ENCODE measurements around the gene INPP5D.

Gene INPP5D

DNA sequence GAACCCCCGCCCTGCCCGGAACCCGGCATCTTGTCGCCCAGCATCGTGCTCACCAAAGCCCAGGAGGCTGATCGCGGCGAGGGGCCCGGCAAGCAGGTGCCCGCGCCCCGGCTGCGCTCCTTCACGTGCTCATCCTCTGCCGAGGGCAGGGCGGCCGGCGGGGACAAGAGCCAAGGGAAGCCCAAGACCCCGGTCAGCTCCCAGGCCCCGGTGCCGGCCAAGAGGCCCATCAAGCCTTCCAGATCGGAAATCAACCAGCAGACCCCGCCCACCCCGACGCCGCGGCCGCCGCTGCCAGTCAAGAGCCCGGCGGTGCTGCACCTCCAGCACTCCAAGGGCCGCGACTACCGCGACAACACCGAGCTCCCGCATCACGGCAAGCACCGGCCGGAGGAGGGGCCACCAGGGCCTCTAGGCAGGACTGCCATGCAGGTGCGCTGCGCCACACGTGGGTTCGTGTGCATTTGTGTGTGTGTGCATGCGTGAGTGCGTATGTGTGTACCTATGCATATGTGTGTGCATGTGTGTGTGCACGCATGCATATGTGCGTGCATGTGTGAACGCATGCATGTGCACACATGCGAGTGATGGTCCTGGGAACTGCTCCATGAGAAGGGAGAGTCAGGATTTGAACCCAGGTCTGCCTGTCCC, 144.3 kb downstream of the INPP5D start:
- DNase-seq (ENCODE audit: low read depth in 2 of 3, low spot score in 2 of 3): no peak

DNA sequence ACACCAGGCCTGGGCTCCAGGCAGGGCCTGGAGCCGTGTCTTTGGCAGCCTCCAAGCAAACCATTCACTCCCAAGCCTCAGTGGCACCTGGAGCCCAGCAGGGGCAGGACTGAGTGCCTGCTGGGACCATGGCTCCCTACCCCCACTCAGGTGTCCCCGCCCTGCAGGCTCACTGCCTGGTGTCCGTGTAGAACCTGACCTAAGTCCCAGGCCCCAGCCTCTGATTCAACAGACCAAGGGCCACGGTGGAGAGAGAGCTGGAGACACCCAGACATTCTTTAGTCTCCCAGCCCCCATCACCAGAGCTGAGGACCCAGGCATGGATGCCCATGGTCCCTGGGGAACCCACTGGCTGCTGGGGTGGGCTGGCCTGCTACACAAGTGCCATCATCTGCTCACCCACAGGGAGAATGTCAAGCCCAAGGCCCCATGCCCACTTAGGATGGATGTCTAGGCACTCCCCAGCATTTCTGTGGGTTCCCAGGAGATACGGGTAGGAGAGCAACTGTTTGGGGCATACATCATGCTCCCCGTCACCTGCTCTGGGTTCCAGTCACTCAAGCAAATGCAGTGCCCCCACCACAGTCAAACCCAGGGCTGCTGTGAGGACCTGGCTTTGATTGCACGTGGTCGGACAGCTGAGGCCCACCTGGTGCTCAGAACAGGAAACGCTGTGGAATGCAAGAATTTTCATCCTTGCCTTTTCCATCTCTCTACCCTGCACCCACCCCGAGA, 148.4 kb downstream of the INPP5D start:
- no peak for DNase-seq (ENCODE audit: low read depth in 2 of 3, low spot score in 2 of 3)

DNA sequence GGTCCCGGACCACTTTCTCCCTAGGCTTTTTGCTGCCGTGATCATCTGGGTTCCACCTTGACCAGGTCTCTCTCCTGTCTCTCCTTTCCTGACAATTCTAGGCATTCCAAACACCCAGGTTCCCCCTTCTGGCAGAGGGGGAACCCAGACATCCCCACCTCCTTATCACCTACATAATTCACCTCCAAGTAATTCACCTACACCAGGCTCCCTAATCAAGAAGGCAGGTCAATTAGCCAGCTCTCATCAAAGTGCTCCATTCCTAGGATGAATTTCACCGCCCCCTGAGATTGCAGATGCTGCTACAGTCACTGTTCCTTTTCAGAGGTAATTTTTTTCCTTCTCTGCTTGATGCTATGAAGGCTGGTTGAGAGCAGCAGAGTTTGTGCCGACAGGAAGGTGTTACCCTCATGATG, 149.0 kb downstream of the INPP5D start:
- no peak for DNase-seq (ENCODE audit: low read depth in 2 of 3, low spot score in 2 of 3)

DNA sequence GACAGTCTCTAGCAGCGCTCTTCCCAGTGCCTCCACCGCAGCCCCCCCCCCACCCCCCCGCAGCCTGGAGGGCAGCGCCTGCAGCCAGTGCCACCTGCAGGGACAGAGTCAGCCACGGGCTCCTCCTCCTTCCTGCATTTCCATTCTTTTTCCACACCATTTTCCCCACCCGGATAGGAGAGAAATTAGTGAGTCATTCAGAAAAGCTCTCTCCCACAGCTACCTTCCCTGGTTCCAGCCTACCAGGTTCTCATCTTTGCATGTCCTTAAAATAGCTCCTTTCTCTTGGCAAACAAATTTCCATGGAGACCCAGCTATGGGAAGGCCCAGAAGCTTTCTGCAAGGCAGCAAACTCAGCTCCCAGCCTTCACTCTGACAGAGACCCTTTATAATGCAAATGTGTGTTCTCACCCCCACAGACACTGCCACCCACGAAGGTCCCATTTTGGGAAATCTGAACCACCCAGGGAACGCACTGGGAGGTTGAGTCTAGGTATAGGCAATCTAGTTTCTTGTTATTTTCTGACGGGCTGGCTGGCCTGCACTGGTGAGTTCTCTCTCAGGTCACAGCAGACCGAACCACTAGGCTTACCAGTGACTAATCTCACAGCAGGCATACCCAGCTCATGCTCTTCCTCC, 149.5 kb downstream of the INPP5D start:
- DNase-seq (ENCODE audit: low read depth in 2 of 3, low spot score in 2 of 3): no peak

DNA sequence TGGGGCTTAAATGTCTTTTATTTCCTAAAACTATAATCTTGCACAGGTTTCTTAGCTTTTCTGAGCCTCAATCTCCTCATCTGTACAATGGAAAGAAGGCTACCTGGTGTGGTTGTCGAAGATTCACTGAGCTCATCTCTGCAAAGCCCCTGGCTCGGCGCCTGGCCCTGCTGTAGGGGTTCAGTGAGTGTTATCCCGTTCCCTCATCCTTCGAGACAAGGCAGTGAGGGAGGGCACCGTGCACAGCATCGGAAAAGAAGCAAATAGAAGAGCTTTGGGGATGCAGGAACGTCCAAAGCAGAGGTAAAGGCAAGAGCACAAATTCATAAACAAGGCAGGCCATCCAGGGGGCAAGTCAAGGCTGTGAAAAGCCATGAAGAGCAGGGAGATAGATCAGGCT, 150.1 kb downstream of the INPP5D start:
- no peak for DNase-seq (ENCODE audit: low read depth in 2 of 3, low spot score in 2 of 3)

DNA sequence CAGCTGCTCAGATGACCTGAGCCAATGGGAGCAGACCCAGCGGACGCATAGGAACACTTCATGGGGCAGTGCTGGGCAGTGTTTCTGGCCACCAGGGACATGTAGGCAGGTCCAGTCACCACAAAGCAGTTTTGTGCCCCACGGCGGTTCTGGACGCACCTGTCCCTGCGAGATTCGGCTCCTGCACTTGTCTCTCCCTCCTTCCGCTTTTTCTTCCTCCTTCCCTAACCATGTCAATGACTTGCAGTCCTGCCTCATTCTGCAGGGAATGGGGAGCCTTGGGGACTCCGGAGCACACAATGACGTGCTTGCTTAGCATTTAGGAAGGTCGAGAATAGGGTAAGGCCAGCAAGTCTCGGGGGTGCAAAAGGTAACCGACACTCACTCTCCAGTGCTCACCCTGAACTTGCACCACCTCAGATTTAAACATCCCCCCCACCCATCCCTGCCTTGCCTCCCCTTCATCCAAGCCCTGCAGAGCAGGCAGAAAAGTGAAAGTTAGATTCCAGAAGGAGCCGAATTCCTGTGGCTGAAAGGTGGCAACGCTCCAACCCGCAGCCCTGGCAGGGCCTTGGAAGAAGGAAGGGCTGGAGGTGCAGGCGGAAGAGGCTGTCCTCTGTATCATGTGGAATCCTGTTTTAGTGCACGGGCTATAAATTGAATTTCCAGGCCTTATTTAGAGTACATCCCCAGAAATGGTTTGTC, 150.9 kb downstream of the INPP5D start:
- no peak for DNase-seq (ENCODE audit: low read depth in 2 of 3, low spot score in 2 of 3)

DNA sequence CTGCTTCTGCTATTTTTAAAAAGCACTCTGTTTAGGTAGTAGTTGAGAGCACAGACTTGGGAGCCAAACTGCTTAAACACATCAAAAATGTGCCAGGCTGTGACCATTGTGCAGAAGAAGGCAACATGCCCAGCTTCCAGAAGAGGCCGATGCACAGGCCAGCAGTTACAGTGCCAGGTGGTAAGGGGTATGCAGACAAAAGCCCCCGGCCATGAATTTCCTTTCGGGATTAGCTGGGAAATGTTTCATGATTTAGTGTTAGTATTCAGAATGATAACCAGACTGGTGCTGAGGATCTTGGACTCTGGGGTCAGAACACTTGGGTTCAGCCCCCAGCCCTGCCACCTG, 151.4 kb downstream of the INPP5D start:
- no peak for DNase-seq (ENCODE audit: low read depth in 2 of 3, low spot score in 2 of 3)

DNA sequence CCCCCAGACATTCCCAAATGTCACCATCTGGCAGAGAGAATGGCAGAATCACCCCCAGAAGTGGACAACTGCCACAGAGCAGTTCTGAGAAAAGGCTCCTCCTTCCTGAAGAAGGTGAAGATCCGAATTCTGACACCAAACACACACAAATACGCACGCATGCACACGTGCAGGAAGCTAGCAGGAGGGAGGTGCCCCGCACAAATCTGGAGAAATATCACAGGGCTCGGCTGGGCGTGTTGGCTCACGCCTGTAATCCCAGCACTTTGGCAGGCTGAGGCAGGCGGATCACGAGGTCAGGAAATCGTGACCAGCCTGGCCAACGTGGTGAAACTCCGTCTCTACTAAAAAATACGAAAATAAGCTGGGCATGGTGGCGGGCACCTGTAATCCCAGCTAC, 152.9 kb downstream of the INPP5D start:
- DNase-seq (ENCODE audit: low read depth in 2 of 3, low spot score in 2 of 3): no peak

DNA sequence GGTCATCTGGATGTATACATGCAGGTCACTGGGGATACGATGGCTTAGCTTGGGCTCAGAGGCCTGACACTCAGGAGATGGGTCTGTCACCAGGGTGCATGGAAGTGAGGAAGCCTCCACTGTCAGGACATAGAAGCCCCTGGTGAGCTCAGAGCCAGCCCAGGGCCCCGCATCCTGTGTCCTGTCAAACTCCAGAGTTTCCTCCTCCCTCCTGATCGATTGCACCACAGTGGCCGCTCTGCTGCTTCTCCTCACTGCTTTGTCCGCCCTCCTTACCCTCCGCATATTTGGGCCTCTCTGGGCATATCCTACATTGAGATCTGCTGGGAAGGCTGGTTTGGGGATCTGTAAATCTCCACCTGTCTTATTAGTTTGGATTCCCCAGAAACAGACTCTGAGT, 153.8 kb downstream of the INPP5D start:
- no peak for DNase-seq (ENCODE audit: low read depth in 2 of 3, low spot score in 2 of 3)

DNA sequence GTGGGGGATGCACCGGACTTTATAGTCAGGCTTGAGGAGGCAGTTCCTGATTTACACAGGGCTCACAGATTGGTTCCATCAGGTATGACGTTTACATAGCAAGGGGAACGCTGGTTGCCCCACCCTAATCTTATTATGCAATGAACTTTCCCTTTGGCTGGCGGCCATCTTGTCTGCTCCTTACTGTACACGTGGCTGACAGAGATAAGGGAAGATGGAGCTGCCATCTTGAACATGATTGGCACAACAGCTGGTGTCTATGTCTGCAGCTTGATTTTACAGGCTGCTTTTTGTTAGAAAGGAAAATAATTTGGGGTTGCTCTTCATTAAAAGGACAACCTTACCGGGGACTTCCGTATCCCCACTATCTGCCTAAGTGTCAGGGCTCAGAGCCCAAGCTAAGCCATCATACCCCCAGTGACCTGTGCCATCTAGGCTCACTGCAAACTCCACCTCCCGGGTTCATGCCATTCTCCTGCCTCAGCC, 157.8 kb downstream of the INPP5D start:
- DNase-seq (ENCODE audit: low read depth in 2 of 3, low spot score in 2 of 3): no peak

DNA sequence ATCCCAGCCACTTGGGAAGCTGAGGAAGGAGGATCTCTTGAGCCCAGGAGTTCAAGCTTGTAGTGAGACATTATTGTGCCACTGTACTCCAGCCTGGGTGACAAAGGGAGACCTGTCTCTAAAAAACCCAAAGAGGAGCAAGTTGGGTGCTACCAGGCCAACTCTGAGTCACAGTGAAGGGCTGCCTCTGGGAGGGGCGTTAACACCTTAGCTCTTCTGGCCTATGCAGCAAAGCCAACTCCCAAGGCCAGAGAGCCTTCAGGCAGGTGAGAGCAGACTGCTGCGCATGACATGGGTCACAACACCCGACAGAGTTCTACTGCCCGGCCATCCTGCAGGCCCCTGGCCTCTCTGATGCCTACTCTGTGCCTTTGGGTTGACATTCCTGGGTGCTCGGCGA, 158.7 kb downstream of the INPP5D start:
- no peak for DNase-seq (ENCODE audit: low read depth in 2 of 3, low spot score in 2 of 3)

DNA sequence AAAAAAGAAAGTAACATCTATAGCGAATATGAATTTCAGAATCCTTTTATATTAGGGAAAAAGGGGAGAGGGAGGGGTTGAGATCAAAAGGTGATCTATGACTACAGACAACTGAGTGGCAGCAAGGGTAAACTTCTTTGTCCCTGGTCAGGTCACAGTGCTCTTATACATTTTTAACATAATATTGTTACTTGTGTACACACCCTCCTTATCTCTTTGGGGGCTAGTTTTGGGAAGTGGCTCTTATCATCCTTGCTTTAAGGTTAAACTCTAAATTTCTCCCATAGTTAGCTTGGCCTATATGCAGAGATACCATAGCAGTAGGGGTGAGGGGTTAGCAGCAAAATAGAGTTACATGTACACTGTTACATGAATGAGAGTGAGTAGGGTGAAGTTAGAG, 159.7 kb downstream of the INPP5D start:
- no peak for DNase-seq (ENCODE audit: low read depth in 2 of 3, low spot score in 2 of 3)

DNA sequence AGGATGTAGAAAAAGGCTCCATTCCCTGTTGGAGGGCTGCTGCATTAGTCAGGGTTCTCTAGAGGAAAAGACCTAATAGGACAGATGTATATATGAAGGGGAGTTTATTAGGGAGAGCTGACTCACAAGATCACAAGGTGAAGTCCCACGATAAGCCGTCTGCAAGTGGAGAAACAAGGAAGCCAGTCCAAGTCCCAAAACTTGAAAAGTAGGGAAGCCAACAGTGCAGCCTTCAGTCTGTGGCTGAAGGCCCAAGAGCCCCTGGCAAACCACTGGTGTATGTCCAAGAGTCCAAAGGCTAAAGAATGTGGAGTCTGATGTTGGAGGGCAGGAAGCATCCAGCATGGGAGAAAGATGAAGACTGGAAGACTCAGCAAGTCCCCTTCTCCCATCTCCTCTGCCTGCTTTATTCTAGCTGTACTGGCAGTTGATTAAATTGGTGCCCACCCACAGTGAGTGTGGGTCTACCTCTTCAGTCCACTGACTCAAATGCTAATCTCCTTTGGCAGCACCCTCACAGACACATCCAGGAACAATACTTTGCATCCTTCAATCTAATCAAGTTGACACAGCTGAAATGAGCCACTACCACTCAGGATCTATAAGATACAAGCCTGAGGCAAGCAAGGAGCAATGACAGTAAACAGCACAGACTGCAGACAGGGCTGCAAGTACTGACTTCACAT, 161.4 kb downstream of the INPP5D start:
- no peak for DNase-seq (ENCODE audit: low read depth in 2 of 3, low spot score in 2 of 3)

DNA sequence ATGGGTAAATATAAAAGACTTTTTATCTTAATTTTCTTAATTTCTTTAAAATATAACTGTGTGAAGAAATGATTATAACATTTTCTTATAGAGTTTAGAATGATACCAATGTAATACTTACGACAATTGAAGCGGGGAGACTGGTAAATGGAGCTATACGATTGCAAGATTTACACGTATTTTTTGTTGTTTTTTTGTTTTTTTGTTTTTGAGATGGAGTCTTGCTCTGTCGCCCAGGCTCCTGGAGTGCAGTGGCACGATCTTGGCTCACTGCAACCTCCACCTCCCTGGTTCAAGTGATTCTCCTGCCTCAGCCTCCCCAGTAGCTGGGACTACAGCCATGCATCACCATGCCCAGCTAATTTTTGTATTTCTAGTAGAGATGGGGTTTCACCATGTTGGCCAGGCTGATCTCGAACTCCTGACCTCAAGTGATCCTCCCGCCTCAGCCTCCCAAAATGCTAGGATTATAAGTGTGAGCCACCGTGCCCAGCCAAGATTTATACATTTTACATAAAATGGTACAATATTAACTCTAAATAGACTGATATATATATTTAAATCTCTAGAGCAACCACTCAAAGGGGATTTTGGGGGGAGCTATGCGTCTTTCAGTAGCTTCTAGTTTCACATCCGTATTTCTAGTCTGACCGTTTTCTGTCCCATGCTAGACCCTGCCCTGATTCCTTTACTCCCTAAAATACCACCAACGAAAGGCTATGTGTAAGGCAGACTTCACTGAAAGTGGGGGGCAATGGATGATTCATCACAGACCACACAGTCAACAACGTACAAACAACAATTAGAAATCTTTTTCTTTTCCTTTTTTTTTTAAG, 163.1 kb downstream of the INPP5D start:
- no peak for DNase-seq (ENCODE audit: low read depth in 2 of 3, low spot score in 2 of 3)

DNA sequence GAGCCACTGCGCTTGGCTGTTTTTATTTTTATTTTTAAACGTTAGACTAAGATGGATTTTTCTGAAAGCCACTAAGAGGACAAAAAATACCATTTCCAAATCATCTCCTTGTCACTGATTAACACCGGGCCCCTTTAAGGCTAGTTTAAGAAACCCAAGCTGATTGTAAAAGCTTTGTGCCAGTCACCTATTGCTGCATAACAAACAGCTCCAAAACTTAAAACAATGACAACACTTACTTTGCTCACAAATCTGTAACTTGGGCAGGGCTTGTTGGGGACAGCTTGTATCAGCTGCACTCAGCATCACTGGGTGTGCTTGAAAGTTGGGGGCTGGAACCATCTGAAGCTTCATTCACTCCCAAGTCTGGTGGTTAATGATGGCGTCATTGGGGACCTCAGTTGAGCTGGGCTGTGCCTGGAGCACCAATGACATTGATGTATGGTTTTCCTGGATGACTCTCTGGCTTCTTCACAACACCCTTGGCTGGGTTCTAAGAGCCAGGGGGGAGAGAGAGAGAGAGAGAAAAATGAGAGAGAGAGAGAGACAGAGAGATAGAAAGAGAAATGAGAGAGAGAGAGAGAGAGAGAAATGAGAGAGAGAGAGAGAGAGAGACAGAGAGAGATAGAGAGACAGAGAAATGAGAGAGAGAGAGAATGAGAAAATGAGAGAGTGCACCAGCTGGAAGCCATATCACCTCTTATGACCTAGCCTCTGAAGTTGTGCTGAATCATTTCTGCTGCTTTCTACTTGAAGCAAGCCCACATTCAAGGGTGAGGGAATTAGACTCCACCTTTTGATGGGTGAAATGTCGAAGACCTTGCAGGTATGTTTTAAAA, 165.3 kb downstream of the INPP5D start:
- no peak for DNase-seq (ENCODE audit: low read depth in 2 of 3, low spot score in 2 of 3)

DNA sequence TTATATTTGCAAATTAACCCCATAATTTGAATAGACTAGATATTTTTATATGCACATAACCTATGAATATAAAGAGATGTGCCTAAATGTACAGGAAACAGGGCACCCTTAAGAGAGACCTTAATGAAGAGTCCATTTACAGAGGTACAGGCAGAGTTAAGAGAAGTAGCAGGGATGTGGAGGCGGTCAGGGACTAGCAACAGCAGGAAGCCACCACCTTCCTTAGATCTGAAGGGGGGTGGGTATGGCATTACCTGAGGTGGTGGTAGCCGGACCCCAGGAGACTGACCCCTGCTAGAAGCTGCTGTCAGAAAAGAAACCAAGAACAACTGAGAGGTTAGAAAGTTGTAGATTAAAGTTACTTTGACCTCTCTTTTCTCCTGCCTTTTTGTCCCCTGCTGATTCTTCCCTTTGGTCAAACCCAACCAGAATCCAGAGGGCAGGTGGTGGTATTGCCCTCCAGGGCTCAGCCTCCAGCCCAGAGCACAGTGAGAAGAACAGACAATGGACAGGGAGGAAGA, 166.4 kb downstream of the INPP5D start:
- DNase-seq (ENCODE audit: low read depth in 2 of 3, low spot score in 2 of 3): no peak

DNA sequence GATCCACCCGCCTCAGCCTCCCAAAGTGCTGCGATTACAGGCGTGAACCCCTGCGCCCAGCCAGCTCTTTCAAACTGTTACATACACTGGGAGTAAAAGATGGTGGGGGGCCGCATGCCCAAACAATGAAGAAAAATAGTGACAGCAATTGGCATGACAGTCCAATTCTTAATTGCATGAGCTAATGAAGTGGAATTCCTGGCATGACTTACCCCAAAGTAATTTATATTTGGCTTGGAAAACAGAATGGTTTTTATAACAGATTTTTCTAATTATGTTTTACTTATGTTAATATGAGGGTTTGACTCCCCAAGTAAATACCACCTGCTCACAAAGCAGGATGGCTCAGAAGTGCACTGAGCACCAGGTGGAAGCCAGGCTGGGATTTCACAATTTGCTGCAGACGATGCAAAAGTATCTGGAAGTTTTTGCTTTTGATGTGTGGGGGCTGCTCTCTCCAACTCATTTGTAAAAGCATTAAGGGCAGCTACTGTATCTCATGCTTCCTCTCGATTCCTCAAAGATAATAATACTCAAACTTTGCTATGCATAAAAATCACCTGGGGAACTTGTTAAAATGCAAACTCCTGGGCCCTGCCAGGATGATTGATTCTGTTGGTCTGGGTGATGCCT, 167.3 kb downstream of the INPP5D start:
- DNase-seq (ENCODE audit: low read depth in 2 of 3, low spot score in 2 of 3): no peak

DNA sequence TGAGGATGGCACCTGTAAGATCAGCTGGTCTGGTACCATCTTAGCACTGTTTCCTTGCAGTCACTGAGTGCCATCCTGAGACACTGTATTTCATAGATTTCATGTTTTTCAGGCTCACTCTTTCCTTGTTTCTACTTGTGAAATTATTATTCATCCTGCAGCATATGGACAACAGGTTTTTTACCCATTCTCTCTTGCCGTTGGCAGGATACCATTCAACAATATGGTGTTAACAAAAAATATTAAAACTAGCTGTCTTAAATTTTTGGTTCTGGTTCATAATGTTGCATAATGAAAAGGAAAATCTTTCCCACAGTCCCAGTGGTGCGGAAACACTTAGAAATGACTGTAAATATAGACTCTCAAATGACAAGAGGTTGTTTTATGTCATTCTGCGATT, 168.2 kb downstream of the INPP5D start:
- DNase-seq (ENCODE audit: low read depth in 2 of 3, low spot score in 2 of 3): no peak
